GM23338 (cell line): ENCODE data around the gene GOLGA1. TPM values are rescaled to one million over a fixed set of nuclear protein-coding genes. Genes with fewer than 3 reads are reported as not detected.

Experiments used
- ATAC-seq: fragments of 200-7000 bp; cut with Tn5 transposase; 3 replicates; pipeline ENCODE4 v1.9.1; 2020
- DNase-seq: peaks from one replicate; pipeline ENCODE4 v3.0.0-alpha.2; 2015; ENCODE audit warnings: low spot score
- H2AFZ ChIP-seq: fragments of 200-600 bp; sonication (generic); 2 replicates; pipeline ENCODE4 v1.8.0; 2016; ENCODE audit warnings: antibody characterized with exemption, mild to moderate bottlenecking, moderate library complexity
- H3F3A ChIP-seq: fragments of 200-600 bp; sonication (generic); replicated peaks from 2 replicates; pipeline ENCODE4 v1.8.0; 2017; ENCODE audit warnings: antibody characterized with exemption, mixed run types, low read depth
- H3K27ac ChIP-seq: fragments of 200-600 bp; sonication (generic); 2 replicates; pipeline ENCODE4 v1.6.1; 2016; ENCODE audit warnings: low read depth
- H3K27me3 ChIP-seq: fragments of 200-600 bp; sonication (generic); 2 replicates; pipeline ENCODE4 v1.8.0; 2016; ENCODE audit warnings: mild to moderate bottlenecking, mixed run types, moderate library complexity; ENCODE audit not compliant: insufficient read depth
- H3K36me3 ChIP-seq: fragments of 200-600 bp; sonication (generic); 2 replicates; pipeline ENCODE4 v1.8.0; 2016; ENCODE audit warnings: mild to moderate bottlenecking; ENCODE audit not compliant: insufficient read depth
- H3K4me1 ChIP-seq: fragments of 200-600 bp; sonication (generic); 2 replicates; pipeline ENCODE4 v1.8.0; 2016; ENCODE audit warnings: mild to moderate bottlenecking, moderate library complexity; ENCODE audit not compliant: insufficient read depth
- H3K4me2 ChIP-seq: fragments of 200-600 bp; sonication (generic); 2 replicates; pipeline ENCODE4 v1.7.1; 2017; ENCODE audit warnings: mixed run types
- H3K4me3 ChIP-seq: fragments of 200-600 bp; sonication (generic); 2 replicates; pipeline ENCODE4 v1.6.1; 2016; ENCODE audit warnings: mixed run types
- H3K79me2 ChIP-seq: fragments of 200-600 bp; sonication (generic); replicated peaks from 2 replicates; pipeline ENCODE4 v1.8.0; 2017; ENCODE audit warnings: mild to moderate bottlenecking; ENCODE audit not compliant: insufficient read depth
- H3K9me2 ChIP-seq: fragments of 200-600 bp; sonication (generic); 2 replicates; pipeline ENCODE4 v1.8.0; 2017; ENCODE audit not compliant: insufficient read depth
- H4K20me1 ChIP-seq: fragments of 200-600 bp; sonication (generic); replicated peaks from 2 replicates; pipeline ENCODE4 v1.8.0; 2017; ENCODE audit warnings: mild to moderate bottlenecking; ENCODE audit not compliant: insufficient read depth
- H3K27ac Mint-ChIP-seq: 2 replicates; pipeline ENCODE4 v1.8.0; 2020; ENCODE audit warnings: inconsistent platforms, mild to moderate bottlenecking, moderate library complexity, mixed read lengths
- H3K27me3 Mint-ChIP-seq: 3 replicates; pipeline ENCODE4 v1.8.0; 2022; ENCODE audit warnings: low read depth, mild to moderate bottlenecking, moderate library complexity, mixed read lengths, inconsistent platforms; ENCODE audit not compliant: insufficient read depth, poor library complexity
- H3K36me3 Mint-ChIP-seq: 3 replicates; pipeline ENCODE4 v1.8.0; 2021; ENCODE audit warnings: low read depth, mild to moderate bottlenecking, inconsistent platforms, moderate library complexity, mixed read lengths
- H3K4me1 Mint-ChIP-seq: 3 replicates; pipeline ENCODE4 v1.8.0; 2020; ENCODE audit warnings: mild to moderate bottlenecking, inconsistent platforms, mixed read lengths
- H3K4me3 Mint-ChIP-seq: 3 replicates; pipeline ENCODE4 v1.8.0; 2021; ENCODE audit warnings: moderate library complexity, mild to moderate bottlenecking, inconsistent platforms, mixed read lengths
- H3K9me3 Mint-ChIP-seq: 3 replicates; pipeline ENCODE4 v1.8.0; 2020; ENCODE audit warnings: moderate library complexity, mild to moderate bottlenecking, inconsistent platforms, mixed read lengths
- CREB1 ChIP-seq: fragments of 250-450 bp; sonication (Bioruptor Pico); IDR thresholded peaks from 2 replicates; pipeline ENCODE4 v1.5.0; 2020; ENCODE audit warnings: low read depth, mild to moderate bottlenecking, moderate library complexity
- EZH2 ChIP-seq: fragments of 200-600 bp; sonication (generic); IDR thresholded peaks from one replicate; pipeline ENCODE4 v1.8.0; 2017; ENCODE audit warnings: antibody characterized with exemption, mild to moderate bottlenecking, low read depth; ENCODE audit not compliant: unreplicated experiment
- EZH2phosphoT487 ChIP-seq: fragments of 200-600 bp; sonication (generic); IDR thresholded peaks from one replicate; pipeline ENCODE4 v1.8.1; 2018; ENCODE audit warnings: antibody characterized with exemption; ENCODE audit not compliant: unreplicated experiment
- JUNB ChIP-seq: IDR thresholded peaks from one replicate; pipeline ENCODE4 v1.6.1; 2016; ENCODE audit warnings: antibody characterized with exemption; ENCODE audit not compliant: unreplicated experiment
- POLR2AphosphoS5 ChIP-seq: IDR thresholded peaks from 2 replicates; pipeline ENCODE4 v1.6.1; 2016; ENCODE audit warnings: antibody characterized with exemption, low read depth
- ZNF331 ChIP-seq: fragments of 250-450 bp; sonication (Bioruptor Pico); IDR thresholded peaks from 2 replicates; pipeline ENCODE4 v1.5.0; 2020; ENCODE audit warnings: low read depth, mild to moderate bottlenecking, moderate library complexity
- polyA plus RNA-seq: library from polyadenylated mRNA; unstranded; fragments of >200 nt; fragmentation: Nextera tagmentation; extraction: Ambion mirVana; gene quantifications from 2 replicates; pipeline ENCODE4 v1.2.1, GENCODE V29; 2016
- total RNA-seq: library from RNA; depleted of rRNA; stranded (reverse); fragments of >200 nt; shearing (Covaris generic); gene quantifications from 2 replicates; pipeline ENCODE4 v1.2.3, GENCODE V29; 2014
- TF ChIP-seq, protein P1 (sequence below), 2 experiments: fragments of 200-600 bp in 1 of 2; sonication (generic) in 1 of 2; conservative IDR thresholded peaks; 2 replicates each; pipeline versions ENCODE4 v1.5.1 to v1.6.1; 2016 to 2017; ENCODE audit warnings: antibody characterized with exemption in 2 of 2, low read depth in 2 of 2, mild to moderate bottlenecking in 2 of 2, moderate library complexity in 1 of 2
- TF ChIP-seq, protein P2 (sequence below): IDR thresholded peaks from 2 replicates; pipeline ENCODE4 v1.6.1; 2016; ENCODE audit warnings: antibody characterized with exemption

GOLGA1 gene
- total and polyA plus RNA-seq, 2 experiments from 2014 or later, result 6.1 to 8.0 TPM

DNA sequence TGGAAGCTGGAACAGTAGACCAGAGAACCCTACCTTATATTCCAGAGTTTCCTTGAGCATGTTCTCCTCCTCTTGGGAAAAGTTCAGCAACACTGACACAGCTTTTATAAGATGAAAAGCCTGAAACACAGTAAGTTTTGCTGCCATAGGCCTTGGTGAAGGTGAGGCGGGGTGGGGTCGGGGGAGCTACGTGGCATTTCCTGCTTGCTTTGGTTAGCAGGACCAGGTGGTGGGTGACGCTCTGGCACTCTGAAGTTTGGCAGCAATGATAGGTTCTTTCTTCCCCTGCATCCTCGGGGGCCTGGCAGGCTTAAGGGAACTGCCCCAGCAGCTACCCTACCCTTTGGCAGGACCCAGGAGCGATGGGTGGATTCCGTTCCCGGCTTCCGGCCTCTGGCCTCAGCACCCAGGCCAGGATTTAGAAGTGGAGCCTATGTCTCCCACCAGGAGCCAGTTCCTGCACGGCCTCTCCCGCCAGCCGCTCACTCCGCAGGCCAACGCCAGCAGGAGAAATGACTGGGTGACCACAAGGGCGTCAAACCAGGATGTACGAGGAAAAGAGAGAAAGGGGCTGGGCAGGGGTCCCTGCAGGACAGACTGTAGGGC, 59.6 kb downstream of the GOLGA1 start:
- Histone ChIP-seq H3F3A (peaks cover 50% of the 10 kb centered on the region), H3K36me3 (peaks cover 5% of the 10 kb centered on the region; the same call in 1 of the 2 replicates), H3K27ac (no peak overlapping the region; the same call in 1 of the 2 replicates), H3K4me3 (peak overlapping the region; percentile 0; the same call in 1 of the 2 replicates), H3K4me1 (peaks cover 31% of the 10 kb centered on the region), H2AFZ (no peak overlapping the region), H3K9me2 (no peaks in the 10 kb centered on the region), H3K79me2 (no peaks in the 10 kb centered on the region), H3K27me3 (no peaks in the 10 kb centered on the region), H4K20me1 (peaks cover 6% of the 10 kb centered on the region; the same call in 1 of the 2 replicates), H3K4me2 (peak overlapping the region; percentile 33; the same call in 1 of the 2 replicates)
- TF ChIP-seq POLR2AphosphoS5 (no peak), EZH2 (no peak), JUNB (no peak), CREB1 (CRISPR knock-in tag) (no peak)
- TF ChIP-seq, protein P1, sequence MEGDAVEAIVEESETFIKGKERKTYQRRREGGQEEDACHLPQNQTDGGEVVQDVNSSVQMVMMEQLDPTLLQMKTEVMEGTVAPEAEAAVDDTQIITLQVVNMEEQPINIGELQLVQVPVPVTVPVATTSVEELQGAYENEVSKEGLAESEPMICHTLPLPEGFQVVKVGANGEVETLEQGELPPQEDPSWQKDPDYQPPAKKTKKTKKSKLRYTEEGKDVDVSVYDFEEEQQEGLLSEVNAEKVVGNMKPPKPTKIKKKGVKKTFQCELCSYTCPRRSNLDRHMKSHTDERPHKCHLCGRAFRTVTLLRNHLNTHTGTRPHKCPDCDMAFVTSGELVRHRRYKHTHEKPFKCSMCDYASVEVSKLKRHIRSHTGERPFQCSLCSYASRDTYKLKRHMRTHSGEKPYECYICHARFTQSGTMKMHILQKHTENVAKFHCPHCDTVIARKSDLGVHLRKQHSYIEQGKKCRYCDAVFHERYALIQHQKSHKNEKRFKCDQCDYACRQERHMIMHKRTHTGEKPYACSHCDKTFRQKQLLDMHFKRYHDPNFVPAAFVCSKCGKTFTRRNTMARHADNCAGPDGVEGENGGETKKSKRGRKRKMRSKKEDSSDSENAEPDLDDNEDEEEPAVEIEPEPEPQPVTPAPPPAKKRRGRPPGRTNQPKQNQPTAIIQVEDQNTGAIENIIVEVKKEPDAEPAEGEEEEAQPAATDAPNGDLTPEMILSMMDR (conservative IDR thresholded peaks at IDR 0.05; ENCODE audit: low read depth in 2 of 2), result no peak
- TF ChIP-seq, protein P2, sequence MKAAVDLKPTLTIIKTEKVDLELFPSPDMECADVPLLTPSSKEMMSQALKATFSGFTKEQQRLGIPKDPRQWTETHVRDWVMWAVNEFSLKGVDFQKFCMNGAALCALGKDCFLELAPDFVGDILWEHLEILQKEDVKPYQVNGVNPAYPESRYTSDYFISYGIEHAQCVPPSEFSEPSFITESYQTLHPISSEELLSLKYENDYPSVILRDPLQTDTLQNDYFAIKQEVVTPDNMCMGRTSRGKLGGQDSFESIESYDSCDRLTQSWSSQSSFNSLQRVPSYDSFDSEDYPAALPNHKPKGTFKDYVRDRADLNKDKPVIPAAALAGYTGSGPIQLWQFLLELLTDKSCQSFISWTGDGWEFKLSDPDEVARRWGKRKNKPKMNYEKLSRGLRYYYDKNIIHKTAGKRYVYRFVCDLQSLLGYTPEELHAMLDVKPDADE, result no peak
- Mint-ChIP-seq H3K4me3 (no peak overlapping the region), H3K4me1 (peaks cover 66% of the 10 kb centered on the region), H3K9me3 (no peaks in the 10 kb centered on the region; the same call in 2 of the 3 replicates), H3K36me3 (peaks cover 24% of the 10 kb centered on the region), H3K27ac (no peak overlapping the region), H3K27me3 (peaks cover 8% of the 10 kb centered on the region)
- DNase-seq (no peak), ATAC-seq (no peak)

DNA sequence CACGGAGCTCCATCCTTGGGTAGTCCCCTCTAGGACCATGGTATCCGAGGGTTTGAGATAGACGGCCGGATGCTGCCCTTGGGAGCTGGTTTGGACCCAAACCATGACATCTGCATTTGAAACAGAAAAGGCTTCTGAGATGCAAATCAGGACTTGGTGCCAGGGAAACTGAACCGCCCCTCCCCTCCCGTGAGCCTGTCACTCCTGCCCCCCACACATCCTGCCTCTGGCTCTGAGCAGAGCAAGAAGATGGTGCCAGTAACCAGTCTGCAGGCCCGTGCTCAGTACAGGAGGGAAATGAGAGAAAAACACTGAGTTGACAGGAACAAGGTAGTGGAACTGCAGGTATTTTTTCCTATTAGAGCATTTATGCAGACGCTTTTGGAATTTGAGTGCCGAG, 60.4 kb downstream of the GOLGA1 start:
- DNase-seq (peak; percentile 85), ATAC-seq (peak; percentile 82)
- peak overlapping the region; percentile 48 for H3K4me3 Mint-ChIP-seq
- H3K27ac ChIP-seq, result no peak overlapping the region
- H3K9me2 ChIP-seq, result no peaks in the 10 kb centered on the region
- H4K20me1 ChIP-seq, result peaks cover 11% of the 10 kb centered on the region; the same call in 1 of the 2 replicates
- H3K27me3 ChIP-seq, result no peaks in the 10 kb centered on the region
- peak overlapping the region; percentile 33 for H3K4me2 ChIP-seq
- H3K4me3 ChIP-seq, result peak overlapping the region; percentile 0; the same call in 1 of the 2 replicates
- no peaks in the 10 kb centered on the region for H3K79me2 ChIP-seq
- H3K9me3 Mint-ChIP-seq, result no peaks in the 10 kb centered on the region; the same call in 2 of the 3 replicates
- peaks cover 5% of the 10 kb centered on the region; the same call in 1 of the 2 replicates for H3K36me3 ChIP-seq
- peaks cover 8% of the 10 kb centered on the region for H3K27me3 Mint-ChIP-seq
- H3K27ac Mint-ChIP-seq, result no peak overlapping the region
- peaks cover 62% of the 10 kb centered on the region for H3K4me1 Mint-ChIP-seq
- peaks cover 31% of the 10 kb centered on the region for H3K4me1 ChIP-seq
- no peak overlapping the region for H2AFZ ChIP-seq
- peaks cover 31% of the 10 kb centered on the region for H3K36me3 Mint-ChIP-seq
- peaks cover 50% of the 10 kb centered on the region for H3F3A ChIP-seq
- TF ChIP-seq EZH2, result no peak
- TF ChIP-seq POLR2AphosphoS5, result no peak
- TF ChIP-seq CREB1 (CRISPR knock-in tag), result 0 out of 2 replicates have a peak, but pooled peaks have one; percentile 9
- no peak for TF ChIP-seq ZNF331 (CRISPR knock-in tag)
- TF ChIP-seq, protein P2, result no peak
- TF ChIP-seq EZH2phosphoT487, result no peak
- no peak for TF ChIP-seq JUNB
